KMS-11 (cell line): Measurements from ENCODE around the gene CCL1.
A peak's percentile ranks its signal among the peaks of the same experiment; 100 is the strongest.

Source experiments
- H2AFZ ChIP-seq: fragments of 200-600 bp; sonication (generic); 2 replicates; pipeline ENCODE4 v1.6.1; 2016; ENCODE audit warnings: antibody characterized with exemption, mixed run types, low read depth
- H3K27ac ChIP-seq: fragments of 200-600 bp; sonication (generic); 2 replicates; pipeline ENCODE4 v1.6.1; 2016; ENCODE audit warnings: mild to moderate bottlenecking, mixed run types
- H3K27me3 ChIP-seq: fragments of 200-600 bp; sonication (generic); 2 replicates; pipeline ENCODE4 v1.6.1; 2017; ENCODE audit warnings: mild to moderate bottlenecking, low read depth, mixed run types, moderate library complexity; ENCODE audit not compliant: insufficient read depth
- H3K36me3 ChIP-seq: fragments of 200-600 bp; sonication (generic); 2 replicates; pipeline ENCODE4 v1.6.1; 2017; ENCODE audit warnings: mild to moderate bottlenecking, mixed run types; ENCODE audit not compliant: insufficient read depth
- H3K4me1 ChIP-seq: fragments of 200-600 bp; sonication (generic); 2 replicates; pipeline ENCODE4 v1.6.1; 2016; ENCODE audit warnings: mild to moderate bottlenecking, low read depth, mixed run types; ENCODE audit not compliant: poor library complexity, severe bottlenecking
- H3K4me2 ChIP-seq: fragments of 200-600 bp; sonication (generic); 2 replicates; pipeline ENCODE4 v1.7.0; 2016; ENCODE audit warnings: mild to moderate bottlenecking, mixed run types
- H3K4me3 ChIP-seq: fragments of 200-600 bp; sonication (generic); IDR thresholded peaks from 2 replicates; pipeline ENCODE4 v1.6.1; 2017; ENCODE audit warnings: low read depth, low read length, mixed read lengths; ENCODE audit not compliant: insufficient read depth
- H3K79me2 ChIP-seq: fragments of 200-600 bp; sonication (generic); 2 replicates; pipeline ENCODE4 v1.6.1; 2016; ENCODE audit warnings: low read depth, mixed run types; ENCODE audit not compliant: insufficient read depth
- H3K9ac ChIP-seq: fragments of 200-600 bp; sonication (generic); 2 replicates; pipeline ENCODE4 v1.6.1; 2016; ENCODE audit warnings: mild to moderate bottlenecking, mixed run types
- H4K20me1 ChIP-seq: fragments of 200-600 bp; sonication (generic); 2 replicates; pipeline ENCODE4 v1.6.1; 2016; ENCODE audit warnings: mild to moderate bottlenecking, mixed run types; ENCODE audit not compliant: insufficient read depth
- TF ChIP-seq, protein P1 (sequence below): fragments of 200-600 bp; sonication (generic); conservative IDR thresholded peaks from 2 replicates; pipeline ENCODE4 v1.6.1; 2017; ENCODE audit warnings: low read depth, mild to moderate bottlenecking, antibody characterized with exemption, low read length, moderate library complexity, mixed read lengths

The CCL1 gene

DNA sequence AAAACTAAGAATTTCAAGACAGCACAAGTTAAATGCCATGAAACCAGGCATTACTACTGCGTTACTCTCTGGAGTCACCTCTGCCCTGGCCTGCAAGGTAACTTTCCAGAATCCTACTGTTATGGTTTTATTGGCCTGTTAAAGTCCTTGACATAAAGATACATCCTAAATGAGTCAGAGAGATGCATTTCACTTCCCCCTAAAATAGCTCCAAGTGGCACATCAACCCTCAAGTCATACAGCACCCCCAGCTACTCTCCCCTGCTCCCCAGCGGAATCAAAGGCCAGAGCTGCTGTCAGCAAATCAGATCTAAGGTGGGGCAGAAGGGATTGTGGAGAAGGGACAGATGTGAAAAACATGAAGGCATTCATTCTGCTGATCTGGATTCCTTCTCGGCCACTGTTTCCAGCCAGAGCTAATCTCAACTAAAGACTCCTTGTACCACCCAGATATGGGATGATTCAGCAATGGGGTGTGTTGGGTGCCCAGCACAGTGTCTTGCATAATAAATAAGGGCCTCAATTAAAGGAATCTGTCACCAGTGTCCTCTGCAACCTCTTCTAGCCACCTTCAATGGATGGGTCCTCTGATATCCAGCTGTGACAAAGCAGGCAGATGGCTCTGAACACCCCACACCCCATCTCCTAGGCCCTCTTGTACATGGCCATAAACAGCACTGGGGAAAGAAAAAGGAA is 8.5 kb upstream of the CCL1 start:
- peak overlapping the region; percentile 89 for H3K27ac ChIP-seq
- H3K4me3 ChIP-seq = no peak overlapping the region
- no peaks in the 10 kb centered on the region for H3K27me3 ChIP-seq
- H3K4me2 ChIP-seq = peak overlapping the region; percentile 65
- TF ChIP-seq, protein P1, sequence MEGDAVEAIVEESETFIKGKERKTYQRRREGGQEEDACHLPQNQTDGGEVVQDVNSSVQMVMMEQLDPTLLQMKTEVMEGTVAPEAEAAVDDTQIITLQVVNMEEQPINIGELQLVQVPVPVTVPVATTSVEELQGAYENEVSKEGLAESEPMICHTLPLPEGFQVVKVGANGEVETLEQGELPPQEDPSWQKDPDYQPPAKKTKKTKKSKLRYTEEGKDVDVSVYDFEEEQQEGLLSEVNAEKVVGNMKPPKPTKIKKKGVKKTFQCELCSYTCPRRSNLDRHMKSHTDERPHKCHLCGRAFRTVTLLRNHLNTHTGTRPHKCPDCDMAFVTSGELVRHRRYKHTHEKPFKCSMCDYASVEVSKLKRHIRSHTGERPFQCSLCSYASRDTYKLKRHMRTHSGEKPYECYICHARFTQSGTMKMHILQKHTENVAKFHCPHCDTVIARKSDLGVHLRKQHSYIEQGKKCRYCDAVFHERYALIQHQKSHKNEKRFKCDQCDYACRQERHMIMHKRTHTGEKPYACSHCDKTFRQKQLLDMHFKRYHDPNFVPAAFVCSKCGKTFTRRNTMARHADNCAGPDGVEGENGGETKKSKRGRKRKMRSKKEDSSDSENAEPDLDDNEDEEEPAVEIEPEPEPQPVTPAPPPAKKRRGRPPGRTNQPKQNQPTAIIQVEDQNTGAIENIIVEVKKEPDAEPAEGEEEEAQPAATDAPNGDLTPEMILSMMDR = no peak
- no peaks in the 10 kb centered on the region for H4K20me1 ChIP-seq
- peaks cover 100% of the 10 kb centered on the region for H3K4me1 ChIP-seq
- H2AFZ ChIP-seq = no peak overlapping the region
- peak overlapping the region; percentile 51; the same call in 1 of the 2 replicates for H3K9ac ChIP-seq
- no peaks in the 10 kb centered on the region for H3K79me2 ChIP-seq
- no peaks in the 10 kb centered on the region for H3K36me3 ChIP-seq

DNA sequence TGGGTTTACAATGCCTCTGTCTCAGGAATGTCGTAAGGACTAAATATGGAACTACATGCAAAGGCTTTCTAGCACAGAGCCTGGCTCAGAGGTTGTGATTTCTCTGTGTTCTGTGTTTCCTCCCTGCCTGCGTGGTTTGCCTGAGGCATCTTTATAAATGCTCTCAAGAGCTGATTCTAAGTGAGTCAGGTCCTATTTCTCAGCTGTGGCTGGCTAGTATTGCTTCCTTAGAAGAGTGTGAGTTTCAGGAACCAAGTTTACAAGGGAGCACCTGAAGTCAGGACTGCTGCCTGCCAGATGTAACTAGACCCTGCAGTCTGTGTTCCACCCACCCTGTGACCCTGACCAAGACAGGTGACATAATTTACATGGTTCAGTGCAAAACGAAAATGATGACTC is 8.0 kb upstream of the CCL1 start:
- peak overlapping the region; percentile 51; the same call in 1 of the 2 replicates for H3K9ac ChIP-seq
- no peak overlapping the region for H3K4me3 ChIP-seq
- H3K4me2 ChIP-seq = peak overlapping the region; percentile 65
- peak overlapping the region; percentile 89 for H3K27ac ChIP-seq
- TF ChIP-seq, protein P1 = no peak
- no peaks in the 10 kb centered on the region for H4K20me1 ChIP-seq
- H2AFZ ChIP-seq = no peak overlapping the region
- H3K4me1 ChIP-seq = peaks cover 100% of the 10 kb centered on the region
- no peaks in the 10 kb centered on the region for H3K36me3 ChIP-seq
- H3K79me2 ChIP-seq = no peaks in the 10 kb centered on the region
- H3K27me3 ChIP-seq = no peaks in the 10 kb centered on the region

DNA sequence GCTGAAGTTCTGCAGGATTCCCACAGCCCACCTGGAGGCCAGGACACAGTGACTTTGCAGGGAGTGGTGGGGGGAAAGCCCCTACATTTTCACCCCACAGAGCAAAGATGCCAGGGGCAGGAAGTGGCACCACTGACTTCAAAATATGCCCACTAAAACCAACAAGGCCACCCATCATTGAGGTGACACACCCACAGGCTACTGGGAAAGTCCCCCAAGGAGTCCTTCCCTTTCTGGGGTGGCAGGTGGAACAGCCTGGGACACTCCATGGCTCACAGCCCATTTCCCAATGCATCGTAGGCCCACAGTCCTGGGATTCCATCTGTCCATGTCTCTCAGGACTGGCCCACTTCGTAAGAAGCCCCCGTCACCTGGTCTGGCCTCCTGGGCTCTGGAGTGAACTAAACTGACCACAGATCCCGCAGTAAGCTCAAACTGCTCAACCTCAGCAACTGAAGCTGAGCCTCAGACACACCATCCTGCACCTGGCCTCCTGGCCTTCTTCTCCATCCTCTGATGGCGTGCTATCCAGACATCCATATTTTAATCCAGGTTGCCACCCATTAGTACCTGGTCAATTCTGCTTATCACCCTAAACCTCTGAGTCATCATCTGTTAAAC is 7.5 kb upstream of the CCL1 start:
- Histone ChIP-seq H2AFZ (no peak overlapping the region; the same call in 1 of the 2 replicates), H3K4me3 (no peak overlapping the region), H3K4me1 (peaks cover 100% of the 10 kb centered on the region), H3K4me2 (peak overlapping the region; percentile 65), H3K9ac (peak overlapping the region; percentile 51; the same call in 1 of the 2 replicates), H3K79me2 (no peaks in the 10 kb centered on the region), H3K27ac (peak overlapping the region; percentile 89), H4K20me1 (no peaks in the 10 kb centered on the region), H3K36me3 (no peaks in the 10 kb centered on the region), H3K27me3 (no peaks in the 10 kb centered on the region)
- TF ChIP-seq, protein P1 = no peak

DNA sequence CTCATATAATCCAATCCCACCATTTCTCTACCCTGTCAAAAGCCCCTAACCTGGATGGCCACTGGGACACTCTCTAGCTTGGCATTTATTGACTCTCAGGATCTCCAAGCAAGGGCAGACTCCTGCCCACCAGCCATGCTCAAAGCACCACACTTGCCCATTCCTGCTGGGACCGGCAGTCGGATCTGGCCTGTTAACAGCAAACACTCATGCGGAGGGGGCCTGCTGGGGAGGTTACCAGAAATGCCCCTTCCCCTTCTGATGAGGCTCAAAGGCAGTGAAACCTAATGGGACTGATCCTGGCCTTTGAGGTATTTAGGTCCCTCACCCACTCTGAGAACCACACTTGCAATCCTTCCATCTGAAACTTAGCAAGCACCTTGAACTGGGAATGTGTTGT is 6.5 kb upstream of the CCL1 start:
- Histone ChIP-seq H3K4me1 (peaks cover 100% of the 10 kb centered on the region), H3K36me3 (no peaks in the 10 kb centered on the region), H4K20me1 (no peaks in the 10 kb centered on the region), H3K27me3 (no peaks in the 10 kb centered on the region), H3K9ac (peak overlapping the region; percentile 51; the same call in 1 of the 2 replicates), H3K4me3 (no peak overlapping the region), H3K79me2 (no peaks in the 10 kb centered on the region), H3K4me2 (peak overlapping the region; percentile 65), H3K27ac (peak overlapping the region; percentile 89), H2AFZ (no peak overlapping the region; the same call in 1 of the 2 replicates)
- TF ChIP-seq, protein P1 = no peak
